ENCODE measurements around the gene CXCL13.
"Not testable (repeated sequence)": the region's sequence is repeated elsewhere in the genome, so short reads cannot be mapped to it uniquely, and the experiment has no call there.

The CXCL13 gene

DNA sequence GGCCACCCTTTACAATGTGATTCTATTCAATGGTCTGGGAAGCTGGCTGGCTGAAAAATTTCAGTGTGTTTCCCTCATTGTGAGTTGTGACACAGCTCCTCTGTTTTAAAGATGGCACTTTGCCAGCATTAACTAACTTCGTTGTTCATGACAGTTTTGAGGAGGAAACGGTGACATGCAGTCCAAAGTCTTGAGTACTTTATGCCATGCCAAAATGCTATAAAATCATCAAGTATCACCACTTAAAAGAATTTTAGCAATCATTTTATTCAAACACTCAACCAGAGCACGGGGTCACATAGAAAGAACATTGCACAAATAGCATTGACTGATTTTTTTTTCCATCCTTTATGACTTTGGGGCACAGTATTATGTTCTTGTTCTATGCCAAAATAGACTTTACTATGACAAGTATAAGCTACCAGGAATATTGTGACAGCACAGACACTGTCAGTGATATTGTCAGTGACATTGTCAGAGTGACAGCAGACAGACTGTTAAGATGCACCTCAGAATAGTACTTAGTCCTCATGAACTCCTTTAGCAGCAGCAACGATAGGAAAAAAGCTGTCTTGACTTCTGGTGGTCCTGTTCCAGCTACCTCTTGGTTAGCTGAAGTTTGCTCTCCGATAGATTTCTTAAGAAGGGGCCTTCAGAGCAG, 46.7 kb downstream of the CXCL13 start:
- TF ChIP-seq, protein P1, sequence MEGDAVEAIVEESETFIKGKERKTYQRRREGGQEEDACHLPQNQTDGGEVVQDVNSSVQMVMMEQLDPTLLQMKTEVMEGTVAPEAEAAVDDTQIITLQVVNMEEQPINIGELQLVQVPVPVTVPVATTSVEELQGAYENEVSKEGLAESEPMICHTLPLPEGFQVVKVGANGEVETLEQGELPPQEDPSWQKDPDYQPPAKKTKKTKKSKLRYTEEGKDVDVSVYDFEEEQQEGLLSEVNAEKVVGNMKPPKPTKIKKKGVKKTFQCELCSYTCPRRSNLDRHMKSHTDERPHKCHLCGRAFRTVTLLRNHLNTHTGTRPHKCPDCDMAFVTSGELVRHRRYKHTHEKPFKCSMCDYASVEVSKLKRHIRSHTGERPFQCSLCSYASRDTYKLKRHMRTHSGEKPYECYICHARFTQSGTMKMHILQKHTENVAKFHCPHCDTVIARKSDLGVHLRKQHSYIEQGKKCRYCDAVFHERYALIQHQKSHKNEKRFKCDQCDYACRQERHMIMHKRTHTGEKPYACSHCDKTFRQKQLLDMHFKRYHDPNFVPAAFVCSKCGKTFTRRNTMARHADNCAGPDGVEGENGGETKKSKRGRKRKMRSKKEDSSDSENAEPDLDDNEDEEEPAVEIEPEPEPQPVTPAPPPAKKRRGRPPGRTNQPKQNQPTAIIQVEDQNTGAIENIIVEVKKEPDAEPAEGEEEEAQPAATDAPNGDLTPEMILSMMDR (IDR thresholded peaks at IDR 0.05; ENCODE audit: control insufficient read depth, insufficient read depth, low read depth, low read length, missing control alignments) = no peak
- no peak overlapping the region for H3K4me3 ChIP-seq (ENCODE audit: control insufficient read depth, low read depth, low read length)
- no peak for DNase-seq (ENCODE audit: low read depth)

DNA sequence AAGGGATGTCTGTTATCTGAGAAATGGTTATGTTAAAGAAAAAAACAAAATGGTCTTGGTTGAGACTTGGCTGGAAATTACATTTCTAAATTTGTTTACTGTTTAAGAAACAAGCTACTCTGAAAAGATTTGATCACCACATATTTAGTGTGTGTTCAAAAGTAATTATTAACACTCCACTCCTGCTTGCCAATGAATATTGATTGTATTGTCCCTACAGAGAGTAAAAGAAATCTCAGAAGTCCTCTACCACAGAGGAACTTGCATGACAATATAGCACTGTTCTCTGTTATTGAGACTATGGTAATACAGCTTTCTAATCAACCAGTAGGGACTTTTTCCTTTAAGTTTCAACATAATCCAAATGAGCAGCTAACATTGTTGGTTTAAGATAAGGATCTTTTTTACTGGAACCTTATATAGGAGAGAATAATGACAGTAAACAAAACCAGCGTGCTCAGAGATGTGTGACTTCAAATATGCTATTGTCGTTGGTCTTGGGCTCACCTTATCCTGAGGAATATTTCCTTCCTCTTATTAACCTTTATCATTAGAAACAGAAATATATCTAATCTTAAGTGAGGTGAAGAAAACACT, 47.6 kb downstream of the CXCL13 start:
- TF ChIP-seq, protein P1 (IDR thresholded peaks at IDR 0.05; ENCODE audit: control insufficient read depth, insufficient read depth, low read depth, low read length, missing control alignments) = no peak
- DNase-seq (ENCODE audit: low read depth) = no peak

DNA sequence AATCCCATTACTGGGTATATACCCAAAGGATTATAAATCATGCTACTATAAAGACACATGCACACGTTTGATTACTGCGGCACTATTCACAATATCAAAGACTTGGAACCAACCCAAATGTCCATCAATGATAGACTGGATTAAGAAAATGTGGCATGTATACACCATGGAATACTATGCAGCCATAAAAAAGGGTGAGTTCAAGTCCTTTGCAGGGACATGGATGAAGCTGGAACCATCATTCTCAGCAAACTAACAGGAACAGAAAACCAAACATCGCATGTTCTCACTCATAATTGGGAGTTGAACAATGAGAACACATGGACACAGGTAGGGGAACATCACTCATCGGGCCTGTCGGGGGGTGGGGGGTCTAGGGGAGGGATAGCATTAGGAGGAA, 54.7 kb downstream of the CXCL13 start:
- DNase-seq (ENCODE audit: low read depth) = not testable (repeated sequence)

More for the DNA sequence above, 47.6 kb downstream of the CXCL13 start:
- H3K4me3 ChIP-seq (ENCODE audit: control insufficient read depth, low read depth, low read length) = no peak overlapping the region

More for the DNA sequence above, 54.7 kb downstream of the CXCL13 start:
- not testable (repeated sequence) for H3K4me3 ChIP-seq (ENCODE audit: control insufficient read depth, low read depth, low read length)
